K562 (cell line): Measurements from ENCODE around the gene KIZ. TPM values are rescaled to one million over a fixed set of nuclear protein-coding genes. Genes with fewer than 3 reads are reported as not detected.

Source experiments
- ATAC-seq: fragments of 200-7000 bp; cut with Tn5 transposase; 3 replicates; pipeline ENCODE4 v1.9.1; 2020; ENCODE audit warnings: moderate library complexity
- BruUV-seq: library from RNA; stranded (reverse); fragments of 400-500 nt; replicated peaks from 2 replicates; lab custom pipeline; 2021; lab: Mats Ljungman, UMichigan
- CTCF ChIA-PET: fragments of 300-600 bp; formaldehyde crosslinking; extraction: SDS; loops from one replicate; lab custom pipeline; 2021; ENCODE audit warnings: low intra/inter-chr PET ratio; lab: Yijun Ruan, JAX
- POLR2A ChIA-PET: fragments of 300-600, 350-650 bp; sonication (Branson Sonifier 250); formaldehyde crosslinking; extraction: SDS; loops from one replicate; lab custom pipeline; 2021; ENCODE audit warnings: antibody characterized with exemption, inconsistent platforms; lab: Yijun Ruan, JAX
- DNase-seq, 4 experiments: peaks; one replicate each; pipeline versions ENCODE4 v3.0.0 to v3.0.0-alpha.2; 2011 to 2018; ENCODE audit warnings: low spot score in 3 of 4, mixed read lengths in 3 of 4; ENCODE audit errors: extremely low read depth in 1 of 4
- FAIRE-seq: peaks from 2 replicates; lab custom pipeline; 2011; peaks lifted over from hg19 to GRCh38; lab: Jason Lieb, UNC
- H2AFZ ChIP-seq: 2 replicates; pipeline ENCODE4 v1.6.0; 2011; ENCODE audit warnings: low read depth, low read length, control low read depth, inconsistent platforms
- H3K27ac ChIP-seq: fragments of 200-600 bp; 3 replicates; pipeline ENCODE4 v1.8.0; 2011; ENCODE audit warnings: low read depth, mild to moderate bottlenecking, control low read depth, inconsistent platforms, low read length, moderate library complexity, mixed read lengths; ENCODE audit errors: extremely low read depth
- H3K27me3 ChIP-seq, 2 experiments: fragments of 300-600 bp in 1 of 2; 2 replicates in 1 of 2; 3 replicates in 1 of 2; pipeline versions ENCODE4 v1.6.0 to v1.8.0; 2011; ENCODE audit warnings: inconsistent platforms in 2 of 2, low read length in 2 of 2, mild to moderate bottlenecking in 1 of 2, mixed read lengths in 1 of 2, moderate library complexity in 1 of 2; ENCODE audit not compliant: control insufficient read depth in 2 of 2, insufficient read depth in 2 of 2
- H3K36me3 ChIP-seq: fragments of 300-600 bp; 3 replicates; pipeline ENCODE4 v1.8.0; 2011; ENCODE audit warnings: mild to moderate bottlenecking, low read length, inconsistent platforms; ENCODE audit not compliant: control insufficient read depth, insufficient read depth
- H3K4me1 ChIP-seq, 2 experiments: fragments of 200-600 bp in 1 of 2; replicated peaks in 1 of 2; 2 replicates in 1 of 2; 3 replicates in 1 of 2; pipeline versions ENCODE4 v1.5.1 to v1.8.0; 2011; ENCODE audit warnings: inconsistent platforms in 2 of 2, low read length in 2 of 2, mild to moderate bottlenecking in 1 of 2, mixed read lengths in 1 of 2, moderate library complexity in 1 of 2; ENCODE audit not compliant: control insufficient read depth in 2 of 2, insufficient read depth in 2 of 2
- H3K4me2 ChIP-seq: 2 replicates; pipeline ENCODE4 v1.6.1; 2011; ENCODE audit warnings: low read length, control low read depth, inconsistent platforms, mixed read lengths; ENCODE audit not compliant: insufficient read depth
- H3K4me3 ChIP-seq: fragments of 200-600 bp; sonication (generic), shearing (Covaris generic); 2 replicates; pipeline ENCODE4 v1.5.1; 2016; ENCODE audit warnings: control low read depth, inconsistent platforms
- H3K79me2 ChIP-seq: fragments of 200-600 bp; 3 replicates; pipeline ENCODE4 v1.8.0; 2011; ENCODE audit warnings: low read length, inconsistent platforms; ENCODE audit not compliant: control insufficient read depth, insufficient read depth
- H3K9ac ChIP-seq, 2 experiments: 2 replicates each; pipeline versions ENCODE4 v1.6.0 to v1.6.1; 2011; ENCODE audit warnings: low read depth in 2 of 2, low read length in 2 of 2, control low read depth in 1 of 2, inconsistent platforms in 1 of 2, mild to moderate bottlenecking in 1 of 2, mixed read lengths in 1 of 2; ENCODE audit not compliant: insufficient read depth in 1 of 2
- H3K9me1 ChIP-seq: one replicate; pipeline ENCODE4 v1.6.0; 2011; ENCODE audit warnings: inconsistent platforms, mild to moderate bottlenecking, low read length, moderate library complexity; ENCODE audit not compliant: control insufficient read depth, insufficient read depth
- H3K9me3 ChIP-seq: replicated peaks from 2 replicates; pipeline ENCODE4 v1.5.1; 2011; ENCODE audit warnings: low read depth, low read length, inconsistent platforms; ENCODE audit not compliant: control insufficient read depth, insufficient read depth
- H4K20me1 ChIP-seq: replicated peaks from 2 replicates; pipeline ENCODE4 v1.6.1; 2011; ENCODE audit warnings: low read length, inconsistent platforms, mixed read lengths; ENCODE audit not compliant: control insufficient read depth, insufficient read depth
- CBX1 ChIP-seq: sonication (generic); IDR thresholded peaks from 2 replicates; pipeline ENCODE4 v1.6.1; 2016; ENCODE audit warnings: antibody characterized with exemption, low read depth, mild to moderate bottlenecking
- EP300 ChIP-seq: IDR thresholded peaks from 2 replicates; pipeline ENCODE4 v1.6.1; 2012; ENCODE audit warnings: low read length, improper control_type of control experiment
- FOXJ3 ChIP-seq: sonication (generic); formaldehyde crosslinking; IDR thresholded peaks from 2 replicates; pipeline ENCODE4 v1.4.0; 2020; ENCODE audit warnings: mild to moderate bottlenecking, missing genetic modification reagents
- POLR2AphosphoS5 ChIP-seq: IDR thresholded peaks from 2 replicates; pipeline ENCODE4 v1.6.1; 2011; ENCODE audit warnings: mild to moderate bottlenecking, low read depth, low read length, moderate library complexity; ENCODE audit not compliant: control insufficient read depth, insufficient read depth
- ZC3H11A ChIP-seq: IDR thresholded peaks from 2 replicates; pipeline ENCODE4 v1.6.1; 2012; ENCODE audit warnings: low read depth, low read length, improper control_type of control experiment
- ZFP30 ChIP-seq: fragments of 250-450 bp; sonication (Bioruptor Pico); IDR thresholded peaks from 2 replicates; pipeline ENCODE4 v1.8.0; 2022; ENCODE audit warnings: moderate library complexity, mild to moderate bottlenecking, inconsistent platforms, borderline replicate concordance
- ZNF212 ChIP-seq: fragments of 450-650 bp; formaldehyde crosslinking; IDR thresholded peaks from 2 replicates; pipeline ENCODE4 v1.4.0; 2020; ENCODE audit warnings: mild to moderate bottlenecking
- ZNF75A ChIP-seq: fragments of 450-650 bp; formaldehyde crosslinking; IDR thresholded peaks from 2 replicates; pipeline ENCODE4 v1.4.0; 2020; ENCODE audit warnings: mild to moderate bottlenecking
- WGBS: fragments of 100-300 bp; shearing (Covaris generic); methylation state at CpG from one replicate; pipeline ENCODE4 v1.1.6; 2016; ENCODE audit warnings: low coverage, mixed read lengths; ENCODE audit not compliant: insufficient coverage; ENCODE audit errors: missing lambda C conversion rate; 5-methylcytosine and 5-hydroxymethylcytosine counted together
- in situ Hi-C: fragments of 300-500 bp; cut with MboI; formaldehyde crosslinking; loops from 4 replicates; pipeline ENCODE4 v1.15.0; 2018; ENCODE audit warnings: inconsistent platforms, mixed read lengths
- intact Hi-C: fragments of 100-400 bp; cut with micrococcal nuclease; formaldehyde crosslinking; loops from 2 replicates; pipeline ENCODE4 v1.14.2; 2022
- polyA plus RNA-seq, 8 experiments: library from polyadenylated mRNA; depleted of rRNA in 4 of 8; stranded (reverse) in 5 of 8; unstranded in 3 of 8; fragments of >200 nt; fragmentation: Nextera tagmentation in 2 of 8; fragmentation: Illumina TruSeq in 1 of 8; extraction: Ambion mirVana in 2 of 8; extraction: Trizol in 1 of 8; gene quantifications; 2 replicates each; pipeline versions ENCODE4 v1.2.1 to v1.2.3, GENCODE V29; 2011 to 2014; ENCODE audit warnings: inconsistent platforms in 1 of 8, missing spikeins in 1 of 8
- total RNA-seq, 7 experiments: library from RNA; depleted of rRNA in 6 of 7; stranded (reverse); fragments of >200 nt in 6 of 7; fragmentation: Illumina TruSeq in 2 of 7; extraction: Trizol in 2 of 7; gene quantifications; 2 replicates each; pipeline versions ENCODE4 v1.2.1 to v1.2.3, GENCODE V29; 2011 to 2021; ENCODE audit warnings: low replicate concordance in 1 of 7
- TF ChIP-seq, protein P1 (sequence below): fragments of 250-450 bp; sonication (Bioruptor Pico); IDR thresholded peaks from 2 replicates; pipeline ENCODE4 v1.8.0; 2022; ENCODE audit warnings: inconsistent platforms
- TF ChIP-seq, protein P2 (sequence below): sonication (generic); formaldehyde crosslinking; IDR thresholded peaks from 2 replicates; pipeline ENCODE4 v1.8.0; 2023; ENCODE audit warnings: mild to moderate bottlenecking, missing genetic modification reagents
- TF ChIP-seq, protein P3 (sequence below): sonication (generic); formaldehyde crosslinking; IDR thresholded peaks from 2 replicates; pipeline ENCODE4 v1.8.0; 2022; ENCODE audit warnings: missing genetic modification reagents, mild to moderate bottlenecking, borderline replicate concordance
- TF ChIP-seq, protein P4 (sequence below): sonication (generic); formaldehyde crosslinking; IDR thresholded peaks from 2 replicates; pipeline ENCODE4 v1.9.0; 2022; ENCODE audit warnings: mild to moderate bottlenecking, missing genetic modification reagents

KIZ gene
- total and polyA plus RNA-seq, 9 of the 15 experiments (the other 6 are each of a cell fraction or from before 2014, with no cell fraction given), result 4.9 to 21.1 (median 13.5) TPM

DNA sequence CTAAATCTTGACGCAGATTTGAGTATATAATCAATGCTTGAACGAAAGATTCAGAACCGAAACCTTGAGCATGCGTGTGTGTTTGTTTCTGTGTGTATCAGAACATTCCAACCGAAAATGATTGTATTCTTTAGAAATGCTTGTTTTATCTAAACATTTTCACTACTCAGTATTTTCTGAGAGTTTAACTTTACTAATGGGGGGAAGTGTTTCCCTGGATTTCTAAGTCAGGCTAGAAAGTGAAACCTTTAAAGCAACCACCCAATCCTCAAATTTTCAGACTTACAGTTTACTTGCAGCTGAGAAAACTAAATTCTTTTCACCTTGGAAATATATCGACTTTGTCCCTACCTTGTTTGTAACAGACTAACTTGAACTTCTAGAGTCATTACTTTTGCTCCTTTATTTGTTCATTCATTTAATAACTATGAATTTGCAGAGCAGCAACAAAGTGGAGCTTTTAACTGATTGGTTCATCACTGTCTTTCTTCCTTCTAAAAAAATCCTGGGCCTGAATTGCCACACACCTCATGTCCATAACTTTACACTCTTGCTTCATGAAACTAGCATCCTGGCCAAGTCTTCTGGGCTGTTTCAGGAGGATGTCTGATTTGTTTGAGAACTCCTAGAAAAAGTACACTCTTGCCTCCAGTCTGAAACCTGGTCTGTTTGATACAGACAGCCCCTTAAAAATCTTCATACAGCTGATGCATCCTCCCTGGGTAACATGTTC lies 99.5 kb downstream of the KIZ start:
- ChIA-PET POLR2A (no interaction called here), CTCF (no interaction called here)
- intact Hi-C loops, result no loop called here
- Histone ChIP-seq H3K9ac (no peak overlapping the region), H3K36me3 (no peaks in the 10 kb centered on the region), H3K9me1 (no peaks in the 10 kb centered on the region), H4K20me1 (no peaks in the 10 kb centered on the region), H3K27ac (no peak overlapping the region), H2AFZ (no peak overlapping the region), H3K27me3 (no peaks in the 10 kb centered on the region), H3K9me3 (no peaks in the 10 kb centered on the region), H3K4me1 (no peaks in the 10 kb centered on the region), H3K4me2 (no peak overlapping the region), H3K79me2 (no peaks in the 10 kb centered on the region), H3K4me3 (no peak overlapping the region)
- WGBS, result 72% methylated on average over 6 of the region's 6 CpGs
- DNase-seq (no peak), ATAC-seq (no peak), FAIRE-seq (no peak)
- BruUV-seq, result no TSS peak
- in situ Hi-C loops, result no loop called here
- no peak for TF ChIP-seq EP300
- TF ChIP-seq, protein P1, sequence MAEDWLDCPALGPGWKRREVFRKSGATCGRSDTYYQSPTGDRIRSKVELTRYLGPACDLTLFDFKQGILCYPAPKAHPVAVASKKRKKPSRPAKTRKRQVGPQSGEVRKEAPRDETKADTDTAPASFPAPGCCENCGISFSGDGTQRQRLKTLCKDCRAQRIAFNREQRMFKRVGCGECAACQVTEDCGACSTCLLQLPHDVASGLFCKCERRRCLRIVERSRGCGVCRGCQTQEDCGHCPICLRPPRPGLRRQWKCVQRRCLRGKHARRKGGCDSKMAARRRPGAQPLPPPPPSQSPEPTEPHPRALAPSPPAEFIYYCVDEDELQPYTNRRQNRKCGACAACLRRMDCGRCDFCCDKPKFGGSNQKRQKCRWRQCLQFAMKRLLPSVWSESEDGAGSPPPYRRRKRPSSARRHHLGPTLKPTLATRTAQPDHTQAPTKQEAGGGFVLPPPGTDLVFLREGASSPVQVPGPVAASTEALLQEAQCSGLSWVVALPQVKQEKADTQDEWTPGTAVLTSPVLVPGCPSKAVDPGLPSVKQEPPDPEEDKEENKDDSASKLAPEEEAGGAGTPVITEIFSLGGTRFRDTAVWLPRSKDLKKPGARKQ (CRISPR knock-in tag), result no peak
- no peak for TF ChIP-seq ZC3H11A
- TF ChIP-seq ZNF212 (CRISPR knock-in tag), result no peak
- no peak for TF ChIP-seq FOXJ3
- TF ChIP-seq, protein P2, sequence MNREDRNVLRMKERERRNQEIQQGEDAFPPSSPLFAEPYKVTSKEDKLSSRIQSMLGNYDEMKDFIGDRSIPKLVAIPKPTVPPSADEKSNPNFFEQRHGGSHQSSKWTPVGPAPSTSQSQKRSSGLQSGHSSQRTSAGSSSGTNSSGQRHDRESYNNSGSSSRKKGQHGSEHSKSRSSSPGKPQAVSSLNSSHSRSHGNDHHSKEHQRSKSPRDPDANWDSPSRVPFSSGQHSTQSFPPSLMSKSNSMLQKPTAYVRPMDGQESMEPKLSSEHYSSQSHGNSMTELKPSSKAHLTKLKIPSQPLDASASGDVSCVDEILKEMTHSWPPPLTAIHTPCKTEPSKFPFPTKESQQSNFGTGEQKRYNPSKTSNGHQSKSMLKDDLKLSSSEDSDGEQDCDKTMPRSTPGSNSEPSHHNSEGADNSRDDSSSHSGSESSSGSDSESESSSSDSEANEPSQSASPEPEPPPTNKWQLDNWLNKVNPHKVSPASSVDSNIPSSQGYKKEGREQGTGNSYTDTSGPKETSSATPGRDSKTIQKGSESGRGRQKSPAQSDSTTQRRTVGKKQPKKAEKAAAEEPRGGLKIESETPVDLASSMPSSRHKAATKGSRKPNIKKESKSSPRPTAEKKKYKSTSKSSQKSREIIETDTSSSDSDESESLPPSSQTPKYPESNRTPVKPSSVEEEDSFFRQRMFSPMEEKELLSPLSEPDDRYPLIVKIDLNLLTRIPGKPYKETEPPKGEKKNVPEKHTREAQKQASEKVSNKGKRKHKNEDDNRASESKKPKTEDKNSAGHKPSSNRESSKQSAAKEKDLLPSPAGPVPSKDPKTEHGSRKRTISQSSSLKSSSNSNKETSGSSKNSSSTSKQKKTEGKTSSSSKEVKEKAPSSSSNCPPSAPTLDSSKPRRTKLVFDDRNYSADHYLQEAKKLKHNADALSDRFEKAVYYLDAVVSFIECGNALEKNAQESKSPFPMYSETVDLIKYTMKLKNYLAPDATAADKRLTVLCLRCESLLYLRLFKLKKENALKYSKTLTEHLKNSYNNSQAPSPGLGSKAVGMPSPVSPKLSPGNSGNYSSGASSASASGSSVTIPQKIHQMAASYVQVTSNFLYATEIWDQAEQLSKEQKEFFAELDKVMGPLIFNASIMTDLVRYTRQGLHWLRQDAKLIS (CRISPR knock-in tag), result no peak
- TF ChIP-seq CBX1, result no peak
- TF ChIP-seq, protein P3, sequence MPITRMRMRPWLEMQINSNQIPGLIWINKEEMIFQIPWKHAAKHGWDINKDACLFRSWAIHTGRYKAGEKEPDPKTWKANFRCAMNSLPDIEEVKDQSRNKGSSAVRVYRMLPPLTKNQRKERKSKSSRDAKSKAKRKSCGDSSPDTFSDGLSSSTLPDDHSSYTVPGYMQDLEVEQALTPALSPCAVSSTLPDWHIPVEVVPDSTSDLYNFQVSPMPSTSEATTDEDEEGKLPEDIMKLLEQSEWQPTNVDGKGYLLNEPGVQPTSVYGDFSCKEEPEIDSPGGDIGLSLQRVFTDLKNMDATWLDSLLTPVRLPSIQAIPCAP (CRISPR knock-in tag), result no peak
- no peak for TF ChIP-seq POLR2AphosphoS5
- TF ChIP-seq, protein P4, sequence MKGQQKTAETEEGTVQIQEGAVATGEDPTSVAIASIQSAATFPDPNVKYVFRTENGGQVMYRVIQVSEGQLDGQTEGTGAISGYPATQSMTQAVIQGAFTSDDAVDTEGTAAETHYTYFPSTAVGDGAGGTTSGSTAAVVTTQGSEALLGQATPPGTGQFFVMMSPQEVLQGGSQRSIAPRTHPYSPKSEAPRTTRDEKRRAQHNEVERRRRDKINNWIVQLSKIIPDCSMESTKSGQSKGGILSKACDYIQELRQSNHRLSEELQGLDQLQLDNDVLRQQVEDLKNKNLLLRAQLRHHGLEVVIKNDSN (CRISPR knock-in tag), result no peak
- TF ChIP-seq ZNF75A (CRISPR knock-in tag), result no peak
- TF ChIP-seq ZFP30, result no peak
